SK-N-MC (cell line): Measurements from ENCODE around the gene RBMS3.

Source experiments
- EZH2 ChIP-seq: fragments of 200-600 bp; sonication (generic); IDR thresholded peaks from one replicate; pipeline ENCODE4 v1.6.1; 2017; ENCODE audit warnings: antibody characterized with exemption
- POLR2AphosphoS5 ChIP-seq: IDR thresholded peaks from 2 replicates; pipeline ENCODE4 v1.6.1; 2012; ENCODE audit warnings: mild to moderate bottlenecking, low read depth, low read length, borderline replicate concordance

- TF ChIP-seq POLR2AphosphoS5: no peak
- TF ChIP-seq EZH2: no peak
These were observed 203.8 kb downstream of the RBMS3 start for GRCh38 chr3:29484633-29485032.
